HG02870 (cell line): ENCODE results near the gene CFAP77.
"Not testable (repeated sequence)": the region's sequence is repeated elsewhere in the genome, so short reads cannot be mapped to it uniquely, and the experiment has no call there.

Experiments
- ATAC-seq: cut with Tn5 transposase; IDR thresholded peaks from one replicate; pipeline ENCODE4 v1.9.1; 2021; ENCODE audit warnings: mild to moderate bottlenecking, moderate library complexity; ENCODE audit not compliant: unreplicated experiment

The CFAP77 gene

GRCh38 chr9:132543960-132544359 is 133.9 kb downstream of the CFAP77 start:
- no peak for ATAC-seq

GRCh38 chr9:132545578-132545977 is 135.6 kb downstream of the CFAP77 start:
- ATAC-seq, result no peak

GRCh38 chr9:132546148-132547051 is 136.4 kb downstream of the CFAP77 start:
- no peak for ATAC-seq

DNA sequence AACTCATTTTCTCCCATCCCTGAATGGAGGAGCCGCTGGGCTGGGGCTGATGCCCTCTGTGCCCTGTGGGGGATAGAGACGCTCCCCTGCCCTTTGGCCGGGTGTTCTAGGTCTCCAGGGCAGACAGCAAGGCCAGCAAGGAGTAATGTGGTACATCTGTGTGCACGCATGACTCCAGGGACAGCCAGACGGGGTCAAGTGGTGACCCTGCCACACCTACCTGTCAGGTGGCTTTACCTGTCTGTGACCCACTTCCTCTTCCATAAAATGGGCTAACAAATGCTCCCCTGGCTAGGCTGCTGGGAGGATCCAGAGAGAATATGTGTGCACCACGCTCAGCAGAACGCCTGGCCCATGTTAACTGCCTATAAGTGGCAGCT is 137.0 kb downstream of the CFAP77 start:
- no peak for ATAC-seq

DNA sequence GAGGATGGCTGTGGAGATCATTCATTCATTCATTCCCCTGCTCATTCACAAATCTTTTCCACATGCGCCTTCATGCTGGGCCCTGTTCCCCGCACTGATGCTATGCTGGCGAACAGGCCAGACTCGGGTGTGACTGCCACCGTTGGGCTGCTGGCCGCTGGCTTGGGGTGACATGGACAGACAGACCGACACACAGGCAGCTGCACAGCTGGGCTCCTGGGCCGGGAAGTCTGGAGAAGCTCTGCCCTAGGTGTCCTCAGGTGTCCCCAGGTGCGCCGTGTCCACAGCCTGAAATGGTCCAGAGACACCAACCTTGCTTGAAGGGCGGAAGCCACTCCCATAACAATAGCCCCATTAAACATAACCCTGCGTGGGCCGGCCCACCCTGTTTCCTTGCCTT is 137.4 kb downstream of the CFAP77 start:
- ATAC-seq, result no peak

DNA sequence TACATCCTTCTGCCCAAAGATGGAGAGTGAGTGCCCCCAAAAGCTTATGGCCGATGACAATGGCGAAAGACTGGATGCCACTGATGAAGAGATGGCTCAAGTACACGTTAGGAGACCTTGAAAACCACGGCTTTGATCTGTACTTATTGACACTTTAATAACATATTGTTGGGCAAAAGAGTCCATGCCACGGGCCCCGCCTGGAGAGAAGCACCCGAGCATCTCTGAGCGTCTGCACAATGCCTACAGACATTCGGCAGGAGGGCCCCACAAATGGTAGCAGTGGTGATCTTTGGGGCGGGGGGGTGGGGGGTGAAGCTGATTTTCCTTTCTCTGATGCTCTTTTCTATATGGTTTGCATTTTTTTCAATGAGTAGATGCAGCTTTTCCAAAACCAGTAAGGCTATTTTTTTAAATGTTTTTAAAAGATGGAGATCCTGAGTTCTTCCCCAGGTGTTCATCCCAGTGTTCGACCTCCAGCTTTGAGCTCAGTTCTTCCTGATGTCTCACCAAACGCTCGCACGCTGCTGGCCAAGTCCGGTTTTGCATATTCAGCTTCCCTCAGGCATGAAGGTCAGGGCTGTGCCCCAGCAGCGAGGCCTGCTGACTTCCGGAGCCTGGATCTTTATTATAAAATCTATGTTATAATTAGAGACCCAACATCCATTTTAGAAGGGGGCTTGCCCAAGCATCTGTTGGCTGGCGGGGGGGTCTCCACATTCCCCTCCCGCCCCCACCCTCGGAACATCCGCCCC is 138.1 kb downstream of the CFAP77 start:
- no peak for ATAC-seq

- no peak for ATAC-seq
These were observed 139.0 kb downstream of the CFAP77 start for GRCh38 chr9:132548751-132549640.

GRCh38 chr9:132551556-132551955 is 141.5 kb downstream of the CFAP77 start:
- ATAC-seq, result no peak

DNA sequence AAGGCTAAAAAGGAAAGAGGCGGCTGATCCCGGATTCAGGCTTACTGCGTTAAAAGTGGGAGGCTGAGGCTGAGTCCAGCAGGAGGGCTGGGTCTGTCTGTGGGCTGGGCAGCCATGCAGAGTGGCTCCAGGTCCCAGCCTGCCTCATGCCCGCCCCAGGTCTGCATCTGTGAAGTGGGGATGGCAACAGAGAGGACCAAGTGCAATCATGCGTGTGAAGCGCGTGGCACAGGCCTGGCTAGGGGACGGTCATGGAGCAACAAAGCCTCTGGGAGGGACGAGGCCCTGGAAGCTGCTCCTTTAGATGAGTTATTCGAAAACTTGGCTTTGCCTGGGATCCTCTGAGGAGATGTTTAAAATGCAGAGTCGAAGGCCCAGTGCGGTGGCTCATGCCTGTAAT is 142.0 kb downstream of the CFAP77 start:
- no peak for ATAC-seq

GRCh38 chr9:132554755-132555154 is 144.7 kb downstream of the CFAP77 start:
- ATAC-seq, result no peak

DNA sequence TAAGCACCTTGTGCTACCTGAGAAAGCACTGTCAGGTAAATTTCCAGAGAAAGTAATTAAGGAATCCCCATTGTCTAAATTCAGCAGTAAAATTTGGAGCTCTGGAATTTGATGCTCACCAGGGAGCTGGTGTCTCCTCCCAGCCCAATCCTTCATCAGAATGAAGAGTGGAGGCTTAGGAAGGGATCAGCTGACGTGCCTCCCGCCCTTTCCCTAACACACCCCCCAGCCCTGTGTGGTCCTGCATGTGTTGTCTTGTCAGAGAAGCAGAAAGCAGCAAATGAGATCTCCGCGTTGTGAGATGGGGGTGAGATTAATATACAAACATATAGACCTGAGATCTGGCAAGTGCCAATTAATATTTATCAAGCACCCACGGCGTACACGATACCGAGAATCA is 145.5 kb downstream of the CFAP77 start:
- no peak for ATAC-seq

- ATAC-seq, result no peak
These were observed 146.2 kb downstream of the CFAP77 start for GRCh38 chr9:132556235-132556634.

DNA sequence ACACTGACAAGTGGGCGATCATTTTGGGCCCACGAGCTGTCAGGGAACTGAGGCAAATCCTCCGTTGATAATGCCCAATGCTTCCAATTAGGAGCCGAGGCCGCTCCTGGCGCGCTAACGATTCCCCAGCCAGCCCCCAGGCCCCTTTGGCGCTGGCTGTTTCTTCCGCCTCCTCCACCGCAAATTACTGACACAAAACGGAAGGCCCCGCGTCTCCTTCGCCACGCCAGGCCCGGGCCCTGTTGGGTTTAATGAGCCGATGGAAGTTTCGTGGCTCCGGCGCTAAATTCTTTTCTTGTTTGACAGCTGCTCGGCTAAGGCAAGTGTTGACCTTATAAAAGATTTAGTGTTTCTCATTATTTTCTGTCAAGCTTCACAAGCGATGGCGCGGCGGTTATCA is 146.7 kb downstream of the CFAP77 start:
- ATAC-seq, result no peak

- no peak for ATAC-seq
These were observed 147.1 kb downstream of the CFAP77 start for GRCh38 chr9:132557159-132557558.

GRCh38 chr9:132559711-132560110 is 149.7 kb downstream of the CFAP77 start:
- no peak for ATAC-seq

DNA sequence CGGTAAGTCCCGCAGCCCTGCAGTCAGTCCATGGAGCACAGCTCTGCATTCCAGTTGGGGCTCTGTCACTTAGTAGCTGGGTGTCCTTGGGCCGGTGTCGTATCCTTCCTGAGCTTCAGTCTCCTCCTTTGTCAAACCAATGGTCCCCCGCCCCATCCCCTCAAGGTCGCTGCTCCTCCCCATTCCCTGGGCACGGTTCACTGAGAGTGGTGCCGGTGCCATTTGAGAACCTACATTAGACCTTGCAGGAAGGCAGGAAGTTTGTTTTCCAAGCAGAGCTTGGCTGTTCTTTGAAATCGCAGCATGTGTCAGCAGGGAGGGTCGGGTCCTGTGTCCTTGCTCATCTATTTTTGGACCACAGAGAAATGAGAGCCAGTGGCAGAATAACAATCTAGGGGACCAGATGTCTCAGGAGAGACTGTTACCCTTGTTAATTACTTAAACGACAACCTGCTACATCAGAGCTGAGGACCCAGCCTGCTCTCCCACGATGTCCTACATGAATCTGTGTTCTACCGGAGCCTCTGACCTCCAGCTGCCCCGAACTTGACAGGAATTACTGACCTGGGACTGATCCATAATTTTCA is 150.7 kb downstream of the CFAP77 start:
- no peak for ATAC-seq

DNA sequence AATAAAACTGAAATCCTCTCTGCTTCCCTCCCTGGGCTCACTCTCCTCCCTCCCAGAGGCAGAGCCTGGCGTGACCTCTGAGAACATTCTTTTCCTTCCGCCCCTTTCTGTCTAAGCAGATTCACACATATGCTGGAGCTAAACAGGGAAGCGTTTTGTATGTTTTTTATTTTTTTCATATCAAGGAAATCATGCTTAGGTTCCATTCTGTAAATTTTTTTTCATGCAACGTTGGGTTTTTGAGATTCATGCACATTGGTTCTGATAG is 152.2 kb downstream of the CFAP77 start:
- no peak for ATAC-seq

GRCh38 chr9:132564526-132564925 is 154.5 kb downstream of the CFAP77 start:
- no peak for ATAC-seq

DNA sequence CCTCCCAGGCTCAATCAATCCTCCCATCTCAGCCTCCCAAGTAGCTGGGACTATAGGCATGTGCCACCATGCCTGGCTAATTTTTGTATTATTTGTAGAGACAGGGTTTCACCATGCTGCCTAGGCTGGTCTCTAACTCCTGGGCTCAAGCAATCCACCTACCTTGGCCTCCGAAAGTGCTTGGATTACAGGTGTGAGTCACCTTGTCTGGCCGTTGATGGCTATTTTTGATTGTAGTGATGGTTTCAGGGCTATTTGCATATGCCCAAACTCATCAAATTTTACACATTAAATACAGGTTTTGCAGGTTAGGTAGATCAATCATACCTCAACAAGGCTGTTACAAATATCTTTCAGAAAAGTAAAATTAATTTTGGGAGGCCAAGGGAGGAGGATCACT is 158.8 kb downstream of the CFAP77 start:
- ATAC-seq, result not testable (repeated sequence)

GRCh38 chr9:132571806-132572600 is 162.0 kb downstream of the CFAP77 start:
- ATAC-seq, result no peak
